CD8-positive, alpha-beta memory T cell (primary cell): ENCODE measurements around the gene TRAF1. TPM values are rescaled to one million over a fixed set of nuclear protein-coding genes. Genes with fewer than 3 reads are reported as not detected.
A peak's percentile ranks its signal among the peaks of the same experiment; 100 is the strongest.

Source experiments
- CTCF ChIA-PET: fragments of 350-600 bp; sonication (Branson Sonifier 250); formaldehyde crosslinking; loops from one replicate; lab custom pipeline; 2021; ENCODE audit warnings: antibody characterized with exemption; lab: Charles Lee
- POLR2A ChIA-PET: fragments of 350-600 bp; sonication (Branson Sonifier 250); formaldehyde crosslinking; loops from one replicate; lab custom pipeline; 2021; ENCODE audit warnings: antibody characterized with exemption; lab: Charles Lee
- DNase-seq, 5 donors: peaks; one replicate each; pipeline versions ENCODE4 v3.0.0 to v3.0.0-alpha.2; 2020 to 2022; ENCODE audit warnings: mixed read lengths in 1 of 5
- H3K27ac ChIP-seq: one replicate; pipeline ENCODE4 v1.7.0; 2013; ENCODE audit warnings: low read depth, mild to moderate bottlenecking, low read length, moderate library complexity
- H3K27me3 ChIP-seq: 2 replicates; pipeline ENCODE4 v1.7.0; 2013; ENCODE audit warnings: low read length, mild to moderate bottlenecking; ENCODE audit not compliant: insufficient read depth, poor library complexity, severe bottlenecking
- H3K36me3 ChIP-seq: 2 replicates; pipeline ENCODE4 v1.7.0; 2013; ENCODE audit warnings: mild to moderate bottlenecking, low read length, moderate library complexity; ENCODE audit not compliant: insufficient read depth
- H3K4me1 ChIP-seq: 2 replicates; pipeline ENCODE4 v1.7.0; 2013; ENCODE audit warnings: mild to moderate bottlenecking, low read length, moderate library complexity; ENCODE audit not compliant: insufficient read depth
- H3K4me3 ChIP-seq: 2 replicates; pipeline ENCODE4 v1.7.0; 2013; ENCODE audit warnings: mild to moderate bottlenecking, low read length
- H3K9me3 ChIP-seq: 2 replicates; pipeline ENCODE4 v1.7.0; 2013; ENCODE audit warnings: mild to moderate bottlenecking, low read length
- H3K27ac Mint-ChIP-seq, 8 donors: one replicate each; pipeline ENCODE4 v1.8.0; 2020 to 2021; ENCODE audit warnings: mixed read lengths in 8 of 8, mild to moderate bottlenecking in 6 of 8, inconsistent platforms in 3 of 8, moderate library complexity in 3 of 8
- H3K27me3 Mint-ChIP-seq, 2 donors: one replicate each; pipeline ENCODE4 v1.8.0; 2020 to 2021; ENCODE audit warnings: mixed read lengths in 2 of 2, mild to moderate bottlenecking in 1 of 2, moderate library complexity in 1 of 2
- H3K36me3 Mint-ChIP-seq, 3 donors: one replicate each; pipeline ENCODE4 v1.8.0; 2020 to 2021; ENCODE audit warnings: mixed read lengths in 3 of 3, inconsistent platforms in 1 of 3, mild to moderate bottlenecking in 1 of 3
- H3K4me1 Mint-ChIP-seq, 3 donors: one replicate each; pipeline ENCODE4 v1.8.0; 2020 to 2021; ENCODE audit warnings: mixed read lengths in 3 of 3, inconsistent platforms in 1 of 3, mild to moderate bottlenecking in 1 of 3
- H3K4me3 Mint-ChIP-seq, 7 donors: one replicate each; pipeline ENCODE4 v1.8.0; 2020 to 2021; ENCODE audit warnings: mixed read lengths in 7 of 7, mild to moderate bottlenecking in 6 of 7, moderate library complexity in 4 of 7, inconsistent platforms in 2 of 7
- H3K9me3 Mint-ChIP-seq, 5 donors: one replicate each; pipeline ENCODE4 v1.8.0; 2020 to 2022; ENCODE audit warnings: mixed read lengths in 5 of 5, mild to moderate bottlenecking in 3 of 5, moderate library complexity in 2 of 5, inconsistent platforms in 1 of 5
- polyA plus RNA-seq: library from polyadenylated mRNA; unstranded; fragments of 300-500 nt; fragmentation: Illumina TruSeq; gene quantifications from one replicate; pipeline ENCODE4 v1.2.3, GENCODE V29; 2021
- total RNA-seq, 2 experiments: library from RNA; stranded (reverse); gene quantifications; one replicate each; pipeline ENCODE4 v1.2.3, GENCODE V29; 2021

TRAF1 gene
- total and polyA plus RNA-seq, 3 experiments from 2014 or later = 12.1 to 322 (median 316) TPM

GRCh38 chr9:120904061-120904977 is 22.3 kb downstream of the TRAF1 start:
- Mint-ChIP-seq H3K27ac (peak overlapping the region; percentile 92 to 98 (median 96)), H3K36me3 (peaks cover 0 to 85% (median 28%) of the 10 kb centered on the region in 3 donors)

GRCh38 chr9:120902569-120903535 is 23.7 kb downstream of the TRAF1 start:
- Mint-ChIP-seq H3K4me3 (peak overlapping the region in 5 of 7 donors; percentile 19 to 59 (median 30)), H3K27ac (peak overlapping the region; percentile 92 to 98 (median 96)), H3K4me1 (peaks cover 73 to 93% (median 84%) of the 10 kb centered on the region in 3 donors), H3K36me3 (peaks cover 0 to 76% (median 24%) of the 10 kb centered on the region in 3 donors), H3K27me3 (no peaks in the 10 kb centered on the region), H3K9me3 (no peaks in the 10 kb centered on the region)
- peaks cover 80% of the 10 kb centered on the region for H3K4me1 ChIP-seq
- peaks cover 18% of the 10 kb centered on the region for H3K36me3 ChIP-seq
- ChIA-PET POLR2A (interaction anchor here (0.6 to 7.0 kb wide), 9 partner anchors 7 to 59 kb away, joined by 3 to 67 read pairs (median 9); partner anchors contain the start of gene TRAF1), CTCF (interaction anchor here (0.6 to 5.6 kb wide), 12 partner anchors 10 to 112 kb away, joined by 3 to 38 read pairs (median 4); partner anchors contain the start of gene TRAF1)
- peak overlapping the region; percentile 28 for H3K4me3 ChIP-seq
- DNase-seq = no peak
- no peaks in the 10 kb centered on the region for H3K9me3 ChIP-seq
- no peaks in the 10 kb centered on the region for H3K27me3 ChIP-seq
- H3K27ac ChIP-seq = peak overlapping the region; percentile 63

More at GRCh38 chr9:120904061-120904977, 22.3 kb downstream of the TRAF1 start:
- no peaks in the 10 kb centered on the region for H3K27me3 ChIP-seq
- peaks cover 74 to 91% (median 87%) of the 10 kb centered on the region in 3 donors for H3K4me1 Mint-ChIP-seq
- H3K4me1 ChIP-seq = peaks cover 85% of the 10 kb centered on the region
- peak overlapping the region; percentile 63 for H3K27ac ChIP-seq
- POLR2A ChIA-PET = interaction anchor here (0.6 to 7.0 kb wide), 16 partner anchors 9 to 61 kb away, joined by 3 to 67 read pairs (median 6); partner anchors contain the start of genes PHF19, PSMD5 and TRAF1
- H3K27me3 Mint-ChIP-seq = no peaks in the 10 kb centered on the region
- no peak overlapping the region for H3K4me3 ChIP-seq
- peak overlapping the region; percentile 19 to 78 (median 59) for H3K4me3 Mint-ChIP-seq
- no peaks in the 10 kb centered on the region for H3K9me3 ChIP-seq
- CTCF ChIA-PET = interaction anchor here (0.6 to 5.6 kb wide), 16 partner anchors 9 to 58 kb away, joined by 3 to 38 read pairs (median 4); partner anchors contain the start of gene TRAF1
- H3K36me3 ChIP-seq = peaks cover 23% of the 10 kb centered on the region
- peak; percentile 47 to 85 (median 69) for DNase-seq
- H3K9me3 Mint-ChIP-seq = no peaks in the 10 kb centered on the region

- no peak overlapping the region for H3K4me3 ChIP-seq
- no peaks in the 10 kb centered on the region for H3K9me3 Mint-ChIP-seq
- peak overlapping the region in 2 of 7 donors; percentile 15 to 16 for H3K4me3 Mint-ChIP-seq
- no peaks in the 10 kb centered on the region for H3K27me3 ChIP-seq
- H3K4me1 Mint-ChIP-seq = peaks cover 71 to 93% (median 81%) of the 10 kb centered on the region in 3 donors
- H3K9me3 ChIP-seq = no peaks in the 10 kb centered on the region
- H3K27me3 Mint-ChIP-seq = no peaks in the 10 kb centered on the region
- peaks cover 81% of the 10 kb centered on the region for H3K4me1 ChIP-seq
- CTCF ChIA-PET = interaction anchor here (0.6 to 5.6 kb wide), 9 partner anchors 10 to 112 kb away, joined by 3 to 38 read pairs (median 3); no protein-coding TSS in a partner anchor
- DNase-seq = no peak
- POLR2A ChIA-PET = interaction anchor here (0.9 to 7.0 kb wide), 5 partner anchors 9 to 33 kb away, joined by 7 to 67 read pairs (median 26); partner anchors contain the start of gene TRAF1
- peaks cover 10% of the 10 kb centered on the region for H3K36me3 ChIP-seq
- H3K36me3 Mint-ChIP-seq = peaks cover 0 to 67% (median 17%) of the 10 kb centered on the region in 3 donors
- H3K27ac Mint-ChIP-seq = peak overlapping the region; percentile 92 to 98 (median 96)
- no peak overlapping the region for H3K27ac ChIP-seq
Observed at GRCh38 chr9:120901755-120902568, 24.6 kb downstream of the TRAF1 start.

GRCh38 chr9:120900824-120901223 is 25.8 kb downstream of the TRAF1 start:
- CTCF ChIA-PET = interaction anchor here (1.9 to 5.6 kb wide), 2 partner anchors 10 to 15 kb away, joined by 6 to 38 read pairs; no protein-coding TSS in a partner anchor
- H3K27ac Mint-ChIP-seq = peak overlapping the region; percentile 83 to 96 (median 86)
- peak overlapping the region in 1 of 7 donors; percentile 37 for H3K4me3 Mint-ChIP-seq
- Histone ChIP-seq H3K4me3 (no peak overlapping the region), H3K27me3 (no peaks in the 10 kb centered on the region), H3K4me1 (peaks cover 78% of the 10 kb centered on the region), H3K9me3 (no peaks in the 10 kb centered on the region), H3K27ac (no peak overlapping the region), H3K36me3 (peaks cover 10% of the 10 kb centered on the region)
- H3K27me3 Mint-ChIP-seq = no peaks in the 10 kb centered on the region
- POLR2A ChIA-PET = interaction anchor here (1.0 to 7.0 kb wide), 3 partner anchors 9 to 25 kb away, joined by 4 to 67 read pairs (median 12); partner anchors contain the start of gene TRAF1
- H3K4me1 Mint-ChIP-seq = peaks cover 64 to 91% (median 75%) of the 10 kb centered on the region in 3 donors
- peaks cover 0 to 57% (median 13%) of the 10 kb centered on the region in 3 donors for H3K36me3 Mint-ChIP-seq
- H3K9me3 Mint-ChIP-seq = no peaks in the 10 kb centered on the region
- no peak for DNase-seq

- Histone ChIP-seq H3K27me3 (no peaks in the 10 kb centered on the region), H3K9me3 (no peaks in the 10 kb centered on the region), H3K4me1 (peaks cover 75% of the 10 kb centered on the region), H3K4me3 (no peak overlapping the region), H3K36me3 (peaks cover 2% of the 10 kb centered on the region), H3K27ac (no peak overlapping the region)
- Mint-ChIP-seq H3K27me3 (no peaks in the 10 kb centered on the region), H3K9me3 (no peaks in the 10 kb centered on the region), H3K4me3 (no peak overlapping the region), H3K4me1 (peaks cover 51 to 89% (median 63%) of the 10 kb centered on the region in 3 donors), H3K27ac (peak overlapping the region in 6 of 8 donors; percentile 12 to 96 (median 57)), H3K36me3 (peaks cover 0 to 44% (median 6%) of the 10 kb centered on the region in 3 donors)
- ChIA-PET CTCF (interaction anchor here (1.3 kb wide), 1 partner anchor 17 kb away, joined by 5 read pairs; no protein-coding TSS in a partner anchor), POLR2A (interaction anchor here (0.6 to 2.9 kb wide), 6 partner anchors 9 to 148 kb away, joined by 3 to 12 read pairs (median 4); no protein-coding TSS in a partner anchor)
- DNase-seq = no peak
Observed at GRCh38 chr9:120899490-120900068, 27.0 kb downstream of the TRAF1 start.

- no peaks in the 10 kb centered on the region for H3K36me3 ChIP-seq
- DNase-seq = no peak
- H3K27me3 Mint-ChIP-seq = no peaks in the 10 kb centered on the region
- no peak overlapping the region for H3K4me3 Mint-ChIP-seq
- H3K4me3 ChIP-seq = no peak overlapping the region
- peaks cover 72% of the 10 kb centered on the region for H3K4me1 ChIP-seq
- peak overlapping the region in 4 of 8 donors; percentile 33 to 76 (median 60) for H3K27ac Mint-ChIP-seq
- ChIA-PET CTCF (interaction anchor here (1.7 to 2.4 kb wide), 2 partner anchors 22 to 37 kb away, joined by 5 to 6 read pairs; no protein-coding TSS in a partner anchor), POLR2A (interaction anchor here (0.7 to 2.9 kb wide), 2 partner anchors 9 to 28 kb away, joined by 3 to 12 read pairs; no protein-coding TSS in a partner anchor)
- peaks cover 46 to 86% (median 54%) of the 10 kb centered on the region in 3 donors for H3K4me1 Mint-ChIP-seq
- H3K27me3 ChIP-seq = no peaks in the 10 kb centered on the region
- H3K9me3 Mint-ChIP-seq = no peaks in the 10 kb centered on the region
- peaks cover 0 to 32% (median 6%) of the 10 kb centered on the region in 3 donors for H3K36me3 Mint-ChIP-seq
- no peaks in the 10 kb centered on the region for H3K9me3 ChIP-seq
- peak overlapping the region; percentile 8 for H3K27ac ChIP-seq
Observed at GRCh38 chr9:120898396-120898795, 28.2 kb downstream of the TRAF1 start.
